ENCODE data around the gene C2orf74.
"Not testable (repeated sequence)": the region's sequence is repeated elsewhere in the genome, so short reads cannot be mapped to it uniquely, and the experiment has no call there.

- not testable (repeated sequence) for TF ChIP-seq CTCF, POLR2A (IDR thresholded peaks at IDR 0.05)
Measured at GRCh38 chr2:61148091-61148490, 13.9 kb upstream of the C2orf74 start.

All from testis (tissue), 2 donors.